ENCODE results near the gene KLF6. TPM values are rescaled to one million over a fixed set of nuclear protein-coding genes. Genes with fewer than 3 reads are reported as not detected.

KLF6 gene
- polyA plus RNA-seq, 10 donors = 77.7 to 130 (median 99.0) TPM

- DNase-seq = no peak
Observed at GRCh38 chr10:3760083-3760482, 24.9 kb downstream of the KLF6 start.

- DNase-seq = no peak
Observed at GRCh38 chr10:3759397-3759796, 25.6 kb downstream of the KLF6 start.

GRCh38 chr10:3758491-3758970 lies 26.5 kb downstream of the KLF6 start:
- DNase-seq = no peak

GRCh38 chr10:3757638-3758490 lies 27.1 kb downstream of the KLF6 start:
- no peak for DNase-seq

GRCh38 chr10:3757250-3757637 lies 27.8 kb downstream of the KLF6 start:
- no peak for DNase-seq

- DNase-seq = no peak
Observed at GRCh38 chr10:3756360-3756740, 28.7 kb downstream of the KLF6 start.

GRCh38 chr10:3755440-3756359 lies 29.3 kb downstream of the KLF6 start:
- DNase-seq = no peak

GRCh38 chr10:3754727-3755439 lies 30.1 kb downstream of the KLF6 start:
- no peak for DNase-seq

- DNase-seq = no peak
Observed at GRCh38 chr10:3750854-3751253, 34.2 kb downstream of the KLF6 start.

GRCh38 chr10:3750006-3750816 lies 34.8 kb downstream of the KLF6 start:
- peak; percentile 51 to 80 (median 58) for DNase-seq

GRCh38 chr10:3749600-3749999 lies 35.4 kb downstream of the KLF6 start:
- peak; percentile 56 to 87 (median 79) for DNase-seq

- no peak for DNase-seq
Observed at GRCh38 chr10:3749011-3749410, 36.0 kb downstream of the KLF6 start.

- no peak for DNase-seq
Observed at GRCh38 chr10:3748484-3748883, 36.5 kb downstream of the KLF6 start.

- no peak for DNase-seq
Observed at GRCh38 chr10:3747984-3748383, 37.0 kb downstream of the KLF6 start.

GRCh38 chr10:3747248-3747960 lies 37.6 kb downstream of the KLF6 start:
- DNase-seq = peak in 1 of 3 donors; percentile 39

- DNase-seq = no peak
Observed at GRCh38 chr10:3746634-3747033, 38.4 kb downstream of the KLF6 start.

- DNase-seq = no peak
Observed at GRCh38 chr10:3745521-3745920, 39.5 kb downstream of the KLF6 start.

GRCh38 chr10:3741688-3742461 lies 43.1 kb downstream of the KLF6 start:
- DNase-seq = no peak

- no peak for DNase-seq
Observed at GRCh38 chr10:3740157-3740871, 44.7 kb downstream of the KLF6 start.
